Muscle layer of duodenum (tissue), 2 donors: ENCODE measurements around the gene ACVR1B.
A peak's percentile ranks its signal among the peaks of the same experiment; 100 is the strongest.
"Not testable (repeated sequence)": the region's sequence is repeated elsewhere in the genome, so short reads cannot be mapped to it uniquely, and the experiment has no call there.

Experiments used
- H3K27ac ChIP-seq: one replicate; pipeline ENCODE4 v1.7.0; 2013; ENCODE audit warnings: mild to moderate bottlenecking, low read length
- H3K27me3 ChIP-seq: one replicate; pipeline ENCODE4 v1.7.0; 2013; ENCODE audit warnings: low read depth, mild to moderate bottlenecking, control low read depth, low read length
- H3K36me3 ChIP-seq, 2 donors: one replicate each; pipeline ENCODE4 v1.7.0; 2013; ENCODE audit warnings: low read length in 2 of 2, control low read depth in 1 of 2, mild to moderate bottlenecking in 1 of 2; ENCODE audit not compliant: insufficient read depth in 2 of 2, control insufficient read depth in 1 of 2
- H3K4me1 ChIP-seq, 2 donors: one replicate each; pipeline ENCODE4 v1.7.0; 2013; ENCODE audit warnings: low read length in 2 of 2, mild to moderate bottlenecking in 2 of 2, control low read depth in 1 of 2, moderate library complexity in 1 of 2; ENCODE audit not compliant: insufficient read depth in 2 of 2, control insufficient read depth in 1 of 2
- H3K4me3 ChIP-seq, 2 donors: one replicate each; pipeline ENCODE4 v1.7.0; 2013; ENCODE audit warnings: low read length in 2 of 2, low read depth in 1 of 2, mild to moderate bottlenecking in 1 of 2
- H3K9me3 ChIP-seq, 2 donors: one replicate each; pipeline ENCODE4 v1.7.0; 2013; ENCODE audit warnings: low read length in 2 of 2, control low read depth in 1 of 2, mild to moderate bottlenecking in 1 of 2; ENCODE audit not compliant: control insufficient read depth in 1 of 2
- donor health status: healthy.

Gene ACVR1B

GRCh38 chr12:51974646-51975045 is 23.1 kb downstream of the ACVR1B start:
- H3K36me3 ChIP-seq, result peaks cover 17 to 18% of the 10 kb centered on the region in 2 donors
- H3K27me3 ChIP-seq, result no peaks in the 10 kb centered on the region
- H3K27ac ChIP-seq, result no peak overlapping the region
- no peaks in the 10 kb centered on the region for H3K9me3 ChIP-seq
- no peak overlapping the region for H3K4me3 ChIP-seq
- peaks cover 28 to 34% of the 10 kb centered on the region in 2 donors for H3K4me1 ChIP-seq

GRCh38 chr12:51975196-51975595 is 23.7 kb downstream of the ACVR1B start:
- peaks cover 17 to 18% of the 10 kb centered on the region in 2 donors for H3K36me3 ChIP-seq
- peaks cover 28 to 37% of the 10 kb centered on the region in 2 donors for H3K4me1 ChIP-seq
- H3K27me3 ChIP-seq, result no peaks in the 10 kb centered on the region
- no peak overlapping the region for H3K27ac ChIP-seq
- no peaks in the 10 kb centered on the region for H3K9me3 ChIP-seq
- H3K4me3 ChIP-seq, result no peak overlapping the region

- peak overlapping the region; percentile 42 for H3K27ac ChIP-seq
These were observed 25.1 kb downstream of the ACVR1B start for GRCh38 chr12:51976376-51977160.

GRCh38 chr12:51977320-51977753 is 25.8 kb downstream of the ACVR1B start:
- Histone ChIP-seq H3K27ac (no peak overlapping the region), H3K9me3 (no peaks in the 10 kb centered on the region), H3K4me1 (peaks cover 23 to 29% of the 10 kb centered on the region in 2 donors), H3K27me3 (no peaks in the 10 kb centered on the region), H3K36me3 (peaks cover 24 to 26% of the 10 kb centered on the region in 2 donors), H3K4me3 (no peak overlapping the region)

More at GRCh38 chr12:51976376-51977160, 25.1 kb downstream of the ACVR1B start:
- Histone ChIP-seq H3K9me3 (no peaks in the 10 kb centered on the region), H3K36me3 (peaks cover 18% of the 10 kb centered on the region in 2 donors), H3K27me3 (no peaks in the 10 kb centered on the region), H3K4me3 (no peak overlapping the region), H3K4me1 (peaks cover 28 to 33% of the 10 kb centered on the region in 2 donors)

GRCh38 chr12:51979306-51979705 is 27.8 kb downstream of the ACVR1B start:
- H3K27me3 ChIP-seq, H3K27ac ChIP-seq, H3K9me3 ChIP-seq, H3K4me3 ChIP-seq, H3K4me1 ChIP-seq: not testable (repeated sequence)
- H3K36me3 ChIP-seq, result peaks cover 43% of the 10 kb centered on the region in 2 donors

- H3K36me3 ChIP-seq, result peaks cover 52% of the 10 kb centered on the region in 2 donors
- H3K9me3 ChIP-seq, result no peaks in the 10 kb centered on the region
- H3K4me3 ChIP-seq, result no peak overlapping the region
- H3K4me1 ChIP-seq, result peaks cover 0 to 4% of the 10 kb centered on the region in 2 donors
- H3K27me3 ChIP-seq, result no peaks in the 10 kb centered on the region
- no peak overlapping the region for H3K27ac ChIP-seq
These were observed 28.7 kb downstream of the ACVR1B start for GRCh38 chr12:51980051-51980808.

- Histone ChIP-seq H3K9me3 (no peaks in the 10 kb centered on the region), H3K27ac (no peak overlapping the region), H3K36me3 (peaks cover 51 to 53% of the 10 kb centered on the region in 2 donors)
These were observed 29.3 kb downstream of the ACVR1B start for GRCh38 chr12:51980809-51981127.

GRCh38 chr12:51984657-51985056 is 33.2 kb downstream of the ACVR1B start:
- no peak overlapping the region for H3K27ac ChIP-seq
- H3K9me3 ChIP-seq, result no peaks in the 10 kb centered on the region
- H3K27me3 ChIP-seq, result no peaks in the 10 kb centered on the region
- peaks cover 0 to 4% of the 10 kb centered on the region in 2 donors for H3K4me1 ChIP-seq
- H3K4me3 ChIP-seq, result no peak overlapping the region
- peaks cover 46 to 53% of the 10 kb centered on the region in 2 donors for H3K36me3 ChIP-seq

More at GRCh38 chr12:51980809-51981127, 29.3 kb downstream of the ACVR1B start:
- H3K27me3 ChIP-seq, result no peaks in the 10 kb centered on the region
- peaks cover 0 to 4% of the 10 kb centered on the region in 2 donors for H3K4me1 ChIP-seq
- H3K4me3 ChIP-seq, result no peak overlapping the region

GRCh38 chr12:51985154-51985835 is 33.8 kb downstream of the ACVR1B start:
- no peak overlapping the region for H3K27ac ChIP-seq
- no peaks in the 10 kb centered on the region for H3K4me1 ChIP-seq
- H3K27me3 ChIP-seq, result no peaks in the 10 kb centered on the region
- H3K36me3 ChIP-seq, result peaks cover 46 to 53% of the 10 kb centered on the region in 2 donors
- no peaks in the 10 kb centered on the region for H3K9me3 ChIP-seq
- no peak overlapping the region for H3K4me3 ChIP-seq

- Histone ChIP-seq H3K4me3 (no peak overlapping the region), H3K9me3 (no peaks in the 10 kb centered on the region), H3K4me1 (no peaks in the 10 kb centered on the region), H3K27me3 (no peaks in the 10 kb centered on the region), H3K36me3 (peaks cover 45 to 54% of the 10 kb centered on the region in 2 donors), H3K27ac (no peak overlapping the region)
These were observed 35.3 kb downstream of the ACVR1B start for GRCh38 chr12:51986834-51987233.

- H3K9me3 ChIP-seq, result no peaks in the 10 kb centered on the region
- H3K4me1 ChIP-seq, result no peaks in the 10 kb centered on the region
- H3K27ac ChIP-seq, result no peak overlapping the region
- no peaks in the 10 kb centered on the region for H3K27me3 ChIP-seq
- no peak overlapping the region for H3K4me3 ChIP-seq
- H3K36me3 ChIP-seq, result peaks cover 25 to 36% of the 10 kb centered on the region in 2 donors
These were observed 40.7 kb downstream of the ACVR1B start for GRCh38 chr12:51992246-51992645.
